ENCODE results near the gene ADIPOR2.

The ADIPOR2 gene

GRCh38 chr12:1739368-1739767 lies 48.5 kb downstream of the ADIPOR2 start:
- no peaks in the 10 kb centered on the region for H3K36me3 ChIP-seq (ENCODE audit: control insufficient read depth, insufficient read depth, low read length)
- H3K4me1 ChIP-seq (ENCODE audit: control insufficient read depth, insufficient read depth, low read length) = peaks cover 7% of the 10 kb centered on the region
- no peaks in the 10 kb centered on the region for H3K27me3 ChIP-seq (ENCODE audit: control insufficient read depth, insufficient read depth, low read length)
- H3K9ac ChIP-seq (ENCODE audit: low read length) = no peak overlapping the region
- no peak overlapping the region for H3K27ac ChIP-seq (ENCODE audit: low read depth, low read length)
- H3K9me3 ChIP-seq (ENCODE audit: control insufficient read depth, insufficient read depth, low read depth, low read length) = peaks cover 2% of the 10 kb centered on the region; the same call in 1 of the 2 replicates
- no peak overlapping the region for H3K4me3 ChIP-seq (ENCODE audit: low read depth, low read length)

DNA sequence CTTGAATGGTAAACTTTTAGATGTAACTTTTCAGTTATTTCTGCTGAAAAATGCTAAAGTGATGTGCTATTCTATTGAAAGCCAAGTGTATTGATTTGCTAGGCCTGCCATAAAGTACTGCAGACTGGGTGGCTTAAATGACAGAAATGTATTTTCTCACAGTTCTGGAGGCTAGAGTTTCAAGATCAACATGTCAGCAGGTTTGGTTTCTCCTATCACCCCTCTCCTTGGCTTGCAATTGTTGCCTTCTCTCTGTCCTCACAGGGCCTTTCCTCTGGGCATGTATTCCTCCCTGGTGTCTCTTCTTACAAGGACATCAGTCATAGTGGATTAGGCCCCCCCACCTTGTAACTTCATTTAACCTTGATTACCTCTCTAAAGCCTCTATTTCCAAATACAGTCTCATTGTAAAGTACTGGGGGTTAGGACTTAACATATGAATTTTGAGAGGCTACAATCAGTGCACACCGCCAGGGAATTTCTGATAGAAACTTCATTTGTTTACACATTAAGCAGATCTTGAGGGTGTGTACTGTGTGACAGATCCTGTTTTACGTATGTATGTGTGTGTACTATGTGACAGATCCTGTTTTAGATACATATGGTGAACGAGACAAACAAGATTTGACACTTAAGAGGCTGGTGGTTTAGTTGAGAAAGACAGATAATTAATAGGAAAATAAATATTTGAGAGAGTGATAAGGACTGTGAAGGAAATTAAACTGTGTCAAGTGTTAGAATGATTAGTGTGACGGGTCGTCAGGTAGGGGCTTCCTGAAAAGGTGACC lies 49.5 kb downstream of the ADIPOR2 start:
- no peak overlapping the region for H3K9ac ChIP-seq (ENCODE audit: low read length)
- H3K4me1 ChIP-seq (ENCODE audit: control insufficient read depth, insufficient read depth, low read length) = peaks cover 7% of the 10 kb centered on the region
- peaks cover 2% of the 10 kb centered on the region; the same call in 1 of the 2 replicates for H3K9me3 ChIP-seq (ENCODE audit: control insufficient read depth, insufficient read depth, low read depth, low read length)
- H3K27ac ChIP-seq (ENCODE audit: low read depth, low read length) = no peak overlapping the region
- no peaks in the 10 kb centered on the region for H3K36me3 ChIP-seq (ENCODE audit: control insufficient read depth, insufficient read depth, low read length)
- no peaks in the 10 kb centered on the region for H3K27me3 ChIP-seq (ENCODE audit: control insufficient read depth, insufficient read depth, low read length)
- no peak overlapping the region for H3K4me3 ChIP-seq (ENCODE audit: low read depth, low read length)

DNA sequence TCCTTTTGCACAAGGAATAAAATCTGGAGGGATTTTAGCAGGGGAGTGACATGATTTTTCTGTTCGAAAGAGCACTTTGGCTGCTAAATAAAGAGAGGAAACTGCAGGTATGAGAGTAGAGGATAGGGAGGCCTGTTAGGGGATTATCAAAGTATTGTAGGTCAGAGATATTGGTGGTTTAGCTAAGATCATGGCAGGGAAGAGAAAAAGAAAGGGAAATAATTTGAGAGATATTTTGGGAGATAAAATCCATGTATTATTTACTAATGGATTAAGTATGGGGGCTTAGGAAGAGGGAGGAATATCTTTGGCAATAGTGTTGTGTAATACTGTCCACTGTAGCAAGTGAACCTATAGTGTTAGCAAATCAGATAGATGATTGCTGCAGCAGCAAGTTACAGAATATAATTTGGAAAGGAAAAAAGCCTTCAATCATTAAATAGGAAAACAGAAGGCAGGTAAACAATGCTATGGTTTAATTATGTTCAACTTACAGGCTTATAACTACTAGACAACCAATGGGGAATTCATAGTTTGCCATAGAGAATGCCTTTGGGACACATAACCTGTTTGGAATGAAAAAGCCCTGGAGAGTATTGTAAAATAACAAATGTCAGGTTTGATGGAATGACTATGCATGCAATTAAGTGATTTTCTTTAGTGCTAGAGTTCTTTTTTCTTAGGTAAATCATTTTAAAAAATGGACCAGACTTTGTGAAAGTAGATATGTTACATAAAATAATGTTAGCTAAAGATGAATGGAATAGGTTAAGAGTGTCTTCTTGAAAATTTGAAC lies 50.5 kb downstream of the ADIPOR2 start:
- Histone ChIP-seq H3K27me3 (ENCODE audit: control insufficient read depth, insufficient read depth, low read length) (no peaks in the 10 kb centered on the region), H3K4me1 (ENCODE audit: control insufficient read depth, insufficient read depth, low read length) (peaks cover 7% of the 10 kb centered on the region), H3K9me3 (ENCODE audit: control insufficient read depth, insufficient read depth, low read depth, low read length) (peaks cover 2% of the 10 kb centered on the region; the same call in 1 of the 2 replicates), H3K27ac (ENCODE audit: low read depth, low read length) (no peak overlapping the region), H3K36me3 (ENCODE audit: control insufficient read depth, insufficient read depth, low read length) (no peaks in the 10 kb centered on the region), H3K9ac (ENCODE audit: low read length) (no peak overlapping the region), H3K4me3 (ENCODE audit: low read depth, low read length) (no peak overlapping the region)

DNA sequence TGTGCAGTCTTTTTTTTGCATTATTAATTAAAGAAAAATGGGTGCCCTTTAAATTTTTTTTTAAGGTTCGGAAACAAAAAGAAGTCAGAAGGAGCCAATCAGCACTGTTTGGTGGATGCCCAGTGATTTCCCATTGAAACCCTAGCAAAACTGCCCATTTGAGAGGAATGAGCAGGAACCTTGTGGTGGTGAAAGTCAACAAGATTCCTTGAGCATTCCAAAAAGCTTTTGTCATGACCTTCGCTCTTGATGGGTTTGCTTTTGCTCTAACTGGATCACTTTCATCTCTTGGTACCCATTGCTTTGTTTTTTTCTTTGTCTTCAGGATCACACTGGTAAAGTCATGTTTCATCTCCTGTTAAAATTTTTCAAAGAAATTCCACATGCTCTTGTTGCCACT lies 54.1 kb downstream of the ADIPOR2 start:
- peaks cover 6% of the 10 kb centered on the region for H3K4me1 ChIP-seq (ENCODE audit: control insufficient read depth, insufficient read depth, low read length)
- 0 out of 2 replicates have a peak, but pooled peaks cover 3% of the 10 kb centered on the region for H3K36me3 ChIP-seq (ENCODE audit: control insufficient read depth, insufficient read depth, low read length)
- H3K9ac ChIP-seq (ENCODE audit: low read length) = no peak overlapping the region
- no peaks in the 10 kb centered on the region for H3K27me3 ChIP-seq (ENCODE audit: control insufficient read depth, insufficient read depth, low read length)
- no peak overlapping the region for H3K27ac ChIP-seq (ENCODE audit: low read depth, low read length)
- H3K4me3 ChIP-seq (ENCODE audit: low read depth, low read length) = no peak overlapping the region
- peaks cover 13% of the 10 kb centered on the region for H3K9me3 ChIP-seq (ENCODE audit: control insufficient read depth, insufficient read depth, low read depth, low read length)

DNA sequence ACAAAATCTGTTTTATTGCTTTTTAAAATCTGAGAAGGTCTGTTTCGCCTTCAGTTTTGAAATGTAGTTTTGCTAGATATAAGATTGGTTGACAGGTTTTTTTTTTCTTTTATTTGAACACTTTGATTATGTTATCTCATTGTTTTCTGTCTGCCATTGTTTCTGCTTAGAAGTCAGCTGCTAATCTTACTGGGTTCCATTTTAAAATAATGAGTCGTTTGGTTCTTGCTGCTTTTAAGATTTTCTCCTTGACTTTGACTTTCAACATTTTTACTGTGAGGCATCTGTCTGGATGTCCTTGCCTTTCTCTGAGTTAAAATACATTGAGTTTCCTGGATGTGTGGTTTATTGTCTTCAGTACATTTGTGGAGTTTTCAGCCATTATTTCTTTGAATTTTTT lies 56.7 kb downstream of the ADIPOR2 start:
- H3K9ac ChIP-seq (ENCODE audit: low read length) = no peak overlapping the region
- H3K36me3 ChIP-seq (ENCODE audit: control insufficient read depth, insufficient read depth, low read length) = 0 out of 2 replicates have a peak, but pooled peaks cover 3% of the 10 kb centered on the region
- H3K9me3 ChIP-seq (ENCODE audit: control insufficient read depth, insufficient read depth, low read depth, low read length) = peaks cover 13% of the 10 kb centered on the region
- no peak overlapping the region for H3K27ac ChIP-seq (ENCODE audit: low read depth, low read length)
- no peaks in the 10 kb centered on the region for H3K27me3 ChIP-seq (ENCODE audit: control insufficient read depth, insufficient read depth, low read length)
- H3K4me1 ChIP-seq (ENCODE audit: control insufficient read depth, insufficient read depth, low read length) = no peaks in the 10 kb centered on the region
- H3K4me3 ChIP-seq (ENCODE audit: low read depth, low read length) = no peak overlapping the region

GRCh38 chr12:1749019-1749418 lies 58.1 kb downstream of the ADIPOR2 start:
- H3K9ac ChIP-seq (ENCODE audit: low read length) = no peak overlapping the region
- H3K27ac ChIP-seq (ENCODE audit: low read depth, low read length) = no peak overlapping the region
- H3K36me3 ChIP-seq (ENCODE audit: control insufficient read depth, insufficient read depth, low read length) = 0 out of 2 replicates have a peak, but pooled peaks cover 3% of the 10 kb centered on the region
- no peaks in the 10 kb centered on the region for H3K4me1 ChIP-seq (ENCODE audit: control insufficient read depth, insufficient read depth, low read length)
- H3K9me3 ChIP-seq (ENCODE audit: control insufficient read depth, insufficient read depth, low read depth, low read length) = peaks cover 11% of the 10 kb centered on the region
- no peaks in the 10 kb centered on the region for H3K27me3 ChIP-seq (ENCODE audit: control insufficient read depth, insufficient read depth, low read length)
- H3K4me3 ChIP-seq (ENCODE audit: low read depth, low read length) = no peak overlapping the region

- Histone ChIP-seq H3K27me3 (ENCODE audit: control insufficient read depth, insufficient read depth, low read length) (no peaks in the 10 kb centered on the region), H3K9ac (ENCODE audit: low read length) (no peak overlapping the region), H3K36me3 (ENCODE audit: control insufficient read depth, insufficient read depth, low read length) (peaks cover 10% of the 10 kb centered on the region; the same call in 1 of the 2 replicates), H3K27ac (ENCODE audit: low read depth, low read length) (no peak overlapping the region), H3K4me3 (ENCODE audit: low read depth, low read length) (no peak overlapping the region), H3K4me1 (ENCODE audit: control insufficient read depth, insufficient read depth, low read length) (no peaks in the 10 kb centered on the region), H3K9me3 (ENCODE audit: control insufficient read depth, insufficient read depth, low read depth, low read length) (peaks cover 11% of the 10 kb centered on the region)
Measured at GRCh38 chr12:1750300-1750699, 59.4 kb downstream of the ADIPOR2 start.

GRCh38 chr12:1758376-1758775 lies 67.5 kb downstream of the ADIPOR2 start:
- Histone ChIP-seq H3K36me3 (ENCODE audit: control insufficient read depth, insufficient read depth, low read length) (peaks cover 18% of the 10 kb centered on the region; the same call in 1 of the 2 replicates), H3K27ac (ENCODE audit: low read depth, low read length) (no peak overlapping the region), H3K4me3 (ENCODE audit: low read depth, low read length) (no peak overlapping the region)

GRCh38 chr12:1758887-1759286 lies 68.0 kb downstream of the ADIPOR2 start:
- no peaks in the 10 kb centered on the region for H3K9me3 ChIP-seq (ENCODE audit: control insufficient read depth, insufficient read depth, low read depth, low read length)
- H3K36me3 ChIP-seq (ENCODE audit: control insufficient read depth, insufficient read depth, low read length) = peaks cover 18% of the 10 kb centered on the region; the same call in 1 of the 2 replicates
- H3K9ac ChIP-seq (ENCODE audit: low read length) = no peak overlapping the region
- peaks cover 10% of the 10 kb centered on the region for H3K4me1 ChIP-seq (ENCODE audit: control insufficient read depth, insufficient read depth, low read length)
- no peaks in the 10 kb centered on the region for H3K27me3 ChIP-seq (ENCODE audit: control insufficient read depth, insufficient read depth, low read length)
- no peak overlapping the region for H3K4me3 ChIP-seq (ENCODE audit: low read depth, low read length)
- peak overlapping the region; percentile 0; the same call in 1 of the 2 replicates for H3K27ac ChIP-seq (ENCODE audit: low read depth, low read length)

More at GRCh38 chr12:1758376-1758775, 67.5 kb downstream of the ADIPOR2 start:
- Histone ChIP-seq H3K9me3 (ENCODE audit: control insufficient read depth, insufficient read depth, low read depth, low read length) (no peaks in the 10 kb centered on the region), H3K9ac (ENCODE audit: low read length) (no peak overlapping the region), H3K4me1 (ENCODE audit: control insufficient read depth, insufficient read depth, low read length) (peaks cover 10% of the 10 kb centered on the region), H3K27me3 (ENCODE audit: control insufficient read depth, insufficient read depth, low read length) (no peaks in the 10 kb centered on the region)

DNA sequence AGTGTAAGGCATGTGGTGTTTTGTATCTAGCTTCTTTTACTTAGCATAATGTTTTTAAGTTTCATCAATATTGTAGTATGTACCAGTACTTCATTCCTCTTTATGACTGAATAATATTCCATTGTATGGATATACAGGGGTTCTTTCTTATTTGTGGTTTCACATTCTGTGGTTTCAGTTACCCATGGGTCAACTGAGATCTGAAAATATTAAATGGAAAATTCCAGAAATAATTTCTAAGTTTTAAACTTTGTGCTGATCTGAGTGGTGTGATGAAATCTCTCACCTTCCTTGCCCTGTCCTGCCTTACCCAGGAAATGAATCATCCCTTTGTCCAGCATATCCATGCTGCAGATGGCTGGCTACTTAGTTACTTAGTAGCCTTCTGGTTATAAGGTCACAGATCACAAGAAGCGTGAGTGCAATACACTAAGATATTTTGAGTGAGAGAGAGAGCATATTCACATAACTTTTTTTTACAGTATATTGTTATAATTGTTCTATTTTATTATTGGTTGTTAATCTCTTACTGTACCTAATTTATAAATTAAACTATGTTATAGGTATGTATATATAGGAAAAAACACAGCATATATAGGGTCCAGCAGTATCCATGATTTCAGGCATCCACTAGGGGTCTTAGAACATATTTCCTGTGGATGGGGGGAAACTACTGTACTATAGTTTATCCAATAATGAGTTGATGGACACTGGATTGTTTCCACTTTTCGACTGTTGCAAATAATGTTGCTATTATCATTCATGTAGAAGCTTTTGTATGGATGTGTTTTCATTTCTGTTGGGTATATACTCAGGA lies 69.9 kb downstream of the ADIPOR2 start:
- H3K4me3 ChIP-seq (ENCODE audit: low read depth, low read length) = no peak overlapping the region
- H3K36me3 ChIP-seq (ENCODE audit: control insufficient read depth, insufficient read depth, low read length) = peaks cover 8% of the 10 kb centered on the region; the same call in 1 of the 2 replicates
- H3K9me3 ChIP-seq (ENCODE audit: control insufficient read depth, insufficient read depth, low read depth, low read length) = no peaks in the 10 kb centered on the region
- no peak overlapping the region for H3K9ac ChIP-seq (ENCODE audit: low read length)
- H3K27ac ChIP-seq (ENCODE audit: low read depth, low read length) = no peak overlapping the region
- H3K4me1 ChIP-seq (ENCODE audit: control insufficient read depth, insufficient read depth, low read length) = peaks cover 10% of the 10 kb centered on the region
- H3K27me3 ChIP-seq (ENCODE audit: control insufficient read depth, insufficient read depth, low read length) = no peaks in the 10 kb centered on the region

Measured in HUES6 (cell line).